Osteoblast (primary cell): ENCODE data around the gene TMEM18. TPM values are rescaled to one million over a fixed set of nuclear protein-coding genes. Genes with fewer than 3 reads are reported as not detected.

Experiments used
- DNase-seq: peaks from one replicate; pipeline ENCODE4 v3.0.0; 2011; ENCODE audit warnings: low spot score, mixed read lengths; ENCODE audit not compliant: insufficient read length; ENCODE audit errors: missing footprints
- H2AFZ ChIP-seq: 2 replicates; pipeline ENCODE4 v1.6.0; 2011; ENCODE audit warnings: mild to moderate bottlenecking, low read length
- H3K27ac ChIP-seq: 2 replicates; pipeline ENCODE4 v1.5.1; 2011; ENCODE audit warnings: mild to moderate bottlenecking, low read depth, low read length, moderate library complexity
- H3K27me3 ChIP-seq: 2 replicates; pipeline ENCODE4 v1.6.0; 2012; ENCODE audit warnings: mild to moderate bottlenecking, control low read depth, inconsistent platforms, low read length, moderate library complexity; ENCODE audit not compliant: insufficient read depth
- H3K36me3 ChIP-seq: 2 replicates; pipeline ENCODE4 v1.5.1; 2011; ENCODE audit warnings: mild to moderate bottlenecking, low read length, control low read depth, moderate library complexity; ENCODE audit not compliant: insufficient read depth
- H3K4me1 ChIP-seq: 2 replicates; pipeline ENCODE4 v1.5.1; 2011; ENCODE audit warnings: mild to moderate bottlenecking, low read length, control low read depth, moderate library complexity; ENCODE audit not compliant: insufficient read depth
- H3K4me2 ChIP-seq: 2 replicates; pipeline ENCODE4 v1.6.0; 2011; ENCODE audit warnings: mild to moderate bottlenecking, low read length; ENCODE audit not compliant: insufficient read depth
- H3K4me3 ChIP-seq: fragments of 200-600 bp; sonication (generic); 3 replicates; pipeline ENCODE4 v1.5.1; 2012; ENCODE audit warnings: mild to moderate bottlenecking, low read length, inconsistent platforms; ENCODE audit not compliant: insufficient read depth
- H3K79me2 ChIP-seq: 2 replicates; pipeline ENCODE4 v1.6.0; 2012; ENCODE audit warnings: mild to moderate bottlenecking, low read length, control low read depth, inconsistent platforms; ENCODE audit not compliant: insufficient read depth
- H3K9me3 ChIP-seq: 2 replicates; pipeline ENCODE4 v1.5.1; 2011; ENCODE audit warnings: low read depth, low read length, control low read depth
- H4K20me1 ChIP-seq: 2 replicates; pipeline ENCODE4 v1.6.0; 2012; ENCODE audit warnings: mild to moderate bottlenecking, low read length, control low read depth; ENCODE audit not compliant: insufficient read depth
- CTCF ChIP-seq: IDR thresholded peaks from 2 replicates; pipeline ENCODE4 v1.5.1; 2011; ENCODE audit warnings: mild to moderate bottlenecking, low read depth, low read length, moderate library complexity; ENCODE audit errors: extremely low read depth
- total RNA-seq: library from RNA; depleted of rRNA; stranded (reverse); fragments of >200 nt; gene quantifications from 2 replicates; pipeline ENCODE4 v1.2.3, GENCODE V29; 2012

TMEM18 gene
- total RNA-seq, 1 donor: 15.9 TPM

DNA sequence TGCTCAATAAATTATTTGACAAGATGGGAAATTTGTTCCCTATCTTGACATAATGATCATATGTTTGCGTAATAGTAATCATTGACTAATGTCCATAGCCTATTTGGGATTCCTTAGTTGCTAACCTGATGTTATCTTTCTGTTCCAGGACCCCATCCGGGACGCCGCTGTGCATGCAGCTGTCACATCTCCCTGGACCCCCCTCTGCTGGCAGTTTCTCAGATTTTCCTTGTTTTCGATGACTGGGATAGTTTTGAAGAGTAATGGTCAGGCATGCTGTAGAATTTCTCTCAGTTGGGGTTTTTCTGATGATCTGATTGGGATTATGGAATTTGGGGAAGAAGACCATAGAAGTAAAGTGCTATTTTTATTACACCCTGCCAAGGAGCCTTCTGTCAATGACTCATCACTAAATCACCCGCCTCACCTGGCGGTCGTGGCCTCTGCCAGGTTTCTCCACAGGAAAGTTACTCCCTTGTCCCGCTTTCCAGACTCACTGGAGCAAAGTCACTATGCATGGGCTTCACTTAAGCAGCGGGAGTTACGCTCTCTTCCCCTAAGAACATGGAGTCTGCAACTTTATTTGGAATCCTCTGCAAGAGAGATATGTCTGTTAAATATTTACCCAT is 19.9 kb upstream of the TMEM18 start:
- H3K4me2 ChIP-seq: no peak overlapping the region
- no peaks in the 10 kb centered on the region for H3K36me3 ChIP-seq
- no peaks in the 10 kb centered on the region for H3K9me3 ChIP-seq
- H3K79me2 ChIP-seq: no peaks in the 10 kb centered on the region
- no peaks in the 10 kb centered on the region for H4K20me1 ChIP-seq
- no peak overlapping the region for H2AFZ ChIP-seq
- H3K4me3 ChIP-seq: no peak overlapping the region
- H3K4me1 ChIP-seq: peaks cover 2% of the 10 kb centered on the region
- DNase-seq: no peak
- no peak overlapping the region for H3K27ac ChIP-seq
- TF ChIP-seq CTCF: no peak
- no peaks in the 10 kb centered on the region for H3K27me3 ChIP-seq

DNA sequence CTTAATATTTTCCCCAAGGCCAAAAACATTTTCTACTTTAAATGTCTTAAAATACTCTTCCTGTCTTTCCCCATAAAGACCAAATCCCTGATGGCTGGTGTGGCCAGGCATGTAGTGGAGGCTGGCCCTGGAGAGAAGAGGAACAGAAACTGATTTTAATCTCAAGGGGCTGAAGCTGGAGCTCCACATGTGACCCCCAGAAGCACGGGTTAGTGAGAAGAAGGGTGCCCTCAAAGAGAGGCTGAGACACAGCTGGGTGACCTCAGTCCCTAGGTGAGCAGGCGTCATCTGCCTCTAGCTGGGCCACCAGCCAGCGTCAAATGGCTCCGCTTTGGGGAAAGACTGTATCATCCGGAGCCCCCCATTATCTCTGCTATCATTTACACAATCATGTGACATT is 19.3 kb upstream of the TMEM18 start:
- H3K9me3 ChIP-seq: no peaks in the 10 kb centered on the region
- H3K4me3 ChIP-seq: no peak overlapping the region
- H3K27ac ChIP-seq: no peak overlapping the region
- no peak overlapping the region for H3K4me2 ChIP-seq
- H3K4me1 ChIP-seq: peaks cover 2% of the 10 kb centered on the region
- H3K36me3 ChIP-seq: no peaks in the 10 kb centered on the region
- DNase-seq: no peak
- H2AFZ ChIP-seq: no peak overlapping the region
- TF ChIP-seq CTCF: no peak
- H4K20me1 ChIP-seq: no peaks in the 10 kb centered on the region
- H3K79me2 ChIP-seq: no peaks in the 10 kb centered on the region
- no peaks in the 10 kb centered on the region for H3K27me3 ChIP-seq

DNA sequence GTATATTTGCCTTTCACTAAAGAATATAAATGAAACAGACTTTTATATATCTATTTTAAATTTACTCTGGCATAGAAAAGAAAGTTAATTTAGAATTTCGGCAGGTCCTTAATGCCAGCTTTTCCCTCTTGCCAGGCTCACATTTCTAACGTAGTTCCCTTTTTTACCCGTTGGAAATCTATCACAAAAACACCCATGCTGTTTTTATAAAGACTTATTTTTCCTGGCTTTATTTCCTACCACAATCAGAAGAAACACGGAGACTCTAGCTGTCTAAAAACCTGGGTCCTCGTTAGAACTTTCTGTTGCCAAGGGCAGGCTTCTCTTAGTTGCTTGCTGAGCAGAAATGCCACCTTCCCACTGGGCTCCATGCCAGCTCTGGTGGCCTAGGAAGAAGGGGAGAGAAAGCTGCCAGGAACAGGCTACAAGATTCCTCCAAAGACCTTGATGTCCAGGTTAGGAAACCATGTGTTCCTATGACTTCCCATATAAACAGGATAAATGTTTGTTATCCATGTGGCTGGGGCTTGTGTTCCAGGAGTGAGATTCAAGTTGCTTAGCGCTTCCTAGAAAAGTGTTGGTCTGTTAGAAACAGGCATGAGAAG is 17.8 kb upstream of the TMEM18 start:
- no peak overlapping the region for H3K4me2 ChIP-seq
- no peak for TF ChIP-seq CTCF
- DNase-seq: no peak
- H3K9me3 ChIP-seq: no peaks in the 10 kb centered on the region
- no peaks in the 10 kb centered on the region for H4K20me1 ChIP-seq
- H3K4me3 ChIP-seq: no peak overlapping the region
- no peaks in the 10 kb centered on the region for H3K79me2 ChIP-seq
- no peak overlapping the region for H2AFZ ChIP-seq
- no peaks in the 10 kb centered on the region for H3K36me3 ChIP-seq
- peaks cover 2% of the 10 kb centered on the region for H3K4me1 ChIP-seq
- H3K27me3 ChIP-seq: no peaks in the 10 kb centered on the region
- H3K27ac ChIP-seq: no peak overlapping the region

DNA sequence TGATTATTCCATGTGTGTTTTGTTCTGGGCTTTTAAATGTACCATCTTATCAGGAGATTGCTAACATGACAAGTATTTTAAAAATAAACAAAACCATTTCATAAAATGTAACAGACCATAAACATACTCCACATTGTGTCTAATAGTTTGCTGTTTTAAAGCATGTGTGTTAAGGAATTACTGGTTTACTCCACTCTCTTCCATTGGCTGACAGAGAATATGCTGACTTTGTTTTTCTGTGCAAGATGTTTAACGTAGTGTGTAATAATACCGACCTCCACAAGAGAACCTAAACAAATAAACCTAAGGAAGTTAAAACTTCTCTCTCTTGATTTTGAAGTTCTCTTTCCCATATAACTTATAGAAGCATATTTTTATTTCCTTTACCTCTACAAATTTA is 17.0 kb upstream of the TMEM18 start:
- TF ChIP-seq CTCF: no peak
- H3K27ac ChIP-seq: no peak overlapping the region
- no peak overlapping the region for H2AFZ ChIP-seq
- no peak overlapping the region for H3K4me3 ChIP-seq
- peaks cover 2% of the 10 kb centered on the region for H3K4me1 ChIP-seq
- H3K4me2 ChIP-seq: no peak overlapping the region
- no peaks in the 10 kb centered on the region for H4K20me1 ChIP-seq
- DNase-seq: no peak
- H3K36me3 ChIP-seq: no peaks in the 10 kb centered on the region
- no peaks in the 10 kb centered on the region for H3K9me3 ChIP-seq
- no peaks in the 10 kb centered on the region for H3K27me3 ChIP-seq
- no peaks in the 10 kb centered on the region for H3K79me2 ChIP-seq
